ENCODE measurements around the gene WNT7B.

WNT7B gene

DNA sequence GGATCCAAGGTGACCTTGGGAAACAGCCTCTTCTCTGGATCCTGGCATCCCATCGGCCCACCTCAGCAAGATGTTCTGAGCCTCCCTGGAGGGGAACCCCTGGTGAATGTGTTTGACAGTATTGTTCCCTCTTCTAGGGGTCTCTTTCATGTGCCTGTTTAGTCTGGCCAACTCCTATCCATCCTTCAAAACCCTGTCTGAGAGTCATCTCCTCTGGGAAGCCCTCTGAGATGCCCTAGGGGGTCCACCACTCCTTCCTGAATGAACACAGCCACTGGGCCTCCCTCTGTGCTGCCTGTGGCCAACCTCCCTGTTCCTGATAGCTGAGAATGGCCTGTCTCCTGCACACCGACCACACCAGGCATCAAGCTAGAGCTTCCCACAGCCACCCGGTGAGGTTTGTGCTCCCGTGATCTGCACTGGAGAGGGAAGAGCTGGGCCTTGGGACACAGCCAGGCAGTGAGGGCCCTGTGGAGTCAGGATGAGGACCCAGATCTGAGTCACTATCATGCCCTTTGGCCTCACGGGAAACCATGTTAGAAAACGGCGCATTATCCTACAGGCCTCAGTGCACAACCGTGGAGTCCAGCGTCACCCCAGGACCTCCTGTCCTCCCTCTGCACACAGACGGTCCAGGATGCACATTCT is 8.8 kb downstream of the WNT7B start:
- no peaks in the 10 kb centered on the region for H3K36me3 ChIP-seq (ENCODE audit: insufficient read depth, insufficient read length, low read length)
- H3K4me1 ChIP-seq (ENCODE audit: insufficient read depth, insufficient read length): peaks cover 11% of the 10 kb centered on the region
- TF ChIP-seq ZNF274 (IDR thresholded peaks at IDR 0.05; ENCODE audit: low read depth, low read length): no peak
- TF ChIP-seq YY1 (IDR thresholded peaks at IDR 0.05; ENCODE audit: insufficient read depth, insufficient read length): no peak
- no peak for TF ChIP-seq SUZ12 (IDR thresholded peaks at IDR 0.05; ENCODE audit: extremely low read depth, insufficient read depth, insufficient read length)
- H3K9ac ChIP-seq (ENCODE audit: insufficient read length, low read depth): no peak overlapping the region
- DNase-seq (ENCODE audit: low read depth, low spot score): no peak
- H3K9me3 ChIP-seq (ENCODE audit: insufficient read depth, low read length): peaks cover 8% of the 10 kb centered on the region; the same call in 1 of the 2 replicates
- no peak overlapping the region for H3K4me3 ChIP-seq (ENCODE audit: insufficient read length, low read depth)
- H3K27me3 ChIP-seq (ENCODE audit: insufficient read depth, insufficient read length): peaks cover 27% of the 10 kb centered on the region

DNA sequence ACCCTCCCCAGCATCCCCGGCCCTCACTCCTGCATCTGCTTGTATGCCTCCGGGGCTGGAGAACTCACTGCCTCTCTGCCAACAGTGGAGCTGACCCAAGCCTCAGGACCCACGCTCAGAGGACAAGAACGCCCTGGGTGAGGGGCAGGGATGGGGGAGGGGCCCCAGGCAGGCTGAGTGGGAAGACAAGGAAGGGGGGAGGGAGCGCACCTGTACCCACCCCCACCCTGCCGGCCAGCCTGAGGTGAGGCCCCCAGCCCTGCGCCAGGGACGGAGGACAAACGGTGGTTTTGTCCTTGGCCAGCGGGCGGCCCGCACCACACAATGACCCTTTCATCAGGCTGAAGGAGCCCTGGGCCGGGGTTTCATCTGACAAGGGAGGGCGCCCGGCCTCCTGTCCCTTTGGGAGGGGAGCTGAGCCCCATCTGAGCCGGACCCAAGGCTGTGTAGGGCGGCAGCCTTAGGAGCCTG is 10.0 kb downstream of the WNT7B start:
- H3K9me3 ChIP-seq (ENCODE audit: insufficient read depth, low read length): no peaks in the 10 kb centered on the region
- H3K4me3 ChIP-seq (ENCODE audit: insufficient read length, low read depth): no peak overlapping the region
- no peak overlapping the region for H3K9ac ChIP-seq (ENCODE audit: insufficient read length, low read depth)
- no peak for DNase-seq (ENCODE audit: low read depth, low spot score)
- no peak for TF ChIP-seq ZNF274 (IDR thresholded peaks at IDR 0.05; ENCODE audit: low read depth, low read length)
- no peak for TF ChIP-seq SUZ12 (IDR thresholded peaks at IDR 0.05; ENCODE audit: extremely low read depth, insufficient read depth, insufficient read length)
- no peak for TF ChIP-seq YY1 (IDR thresholded peaks at IDR 0.05; ENCODE audit: insufficient read depth, insufficient read length)
- no peaks in the 10 kb centered on the region for H3K36me3 ChIP-seq (ENCODE audit: insufficient read depth, insufficient read length, low read length)
- peaks cover 16% of the 10 kb centered on the region for H3K4me1 ChIP-seq (ENCODE audit: insufficient read depth, insufficient read length)
- H3K27me3 ChIP-seq (ENCODE audit: insufficient read depth, insufficient read length): peaks cover 15% of the 10 kb centered on the region

DNA sequence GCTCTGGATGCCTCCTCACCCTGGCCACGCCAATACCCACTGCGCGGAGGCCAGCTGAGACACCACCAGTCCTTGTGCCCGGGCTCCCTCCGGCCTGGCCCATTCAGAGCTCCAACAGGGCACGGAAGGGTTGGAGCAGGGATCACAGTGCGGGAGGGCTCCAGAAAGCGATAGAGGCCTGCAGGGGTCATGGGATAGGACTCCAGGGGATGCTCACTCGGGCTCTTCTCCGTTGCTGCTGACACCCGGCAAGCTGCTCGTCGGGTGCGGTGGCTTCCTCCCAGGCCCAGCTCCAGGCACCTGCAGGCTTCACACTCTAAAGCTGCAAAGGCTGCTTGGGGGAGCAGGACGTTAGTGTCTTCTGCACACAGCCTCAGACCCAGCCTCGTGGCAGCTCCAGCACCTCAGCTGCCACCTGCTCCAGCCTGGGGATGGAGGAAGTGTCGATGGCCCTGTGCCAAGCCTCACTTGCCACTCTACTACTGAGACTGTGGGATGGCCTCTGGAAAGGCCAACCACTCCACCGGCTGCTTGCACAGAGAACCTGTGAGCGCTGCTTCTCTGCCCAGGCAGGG is 10.6 kb downstream of the WNT7B start:
- H3K4me1 ChIP-seq (ENCODE audit: insufficient read depth, insufficient read length): peaks cover 13% of the 10 kb centered on the region
- DNase-seq (ENCODE audit: low read depth, low spot score): no peak
- H3K9me3 ChIP-seq (ENCODE audit: insufficient read depth, low read length): no peaks in the 10 kb centered on the region
- TF ChIP-seq SUZ12 (IDR thresholded peaks at IDR 0.05; ENCODE audit: extremely low read depth, insufficient read depth, insufficient read length): no peak
- no peak for TF ChIP-seq YY1 (IDR thresholded peaks at IDR 0.05; ENCODE audit: insufficient read depth, insufficient read length)
- no peak for TF ChIP-seq ZNF274 (IDR thresholded peaks at IDR 0.05; ENCODE audit: low read depth, low read length)
- H3K36me3 ChIP-seq (ENCODE audit: insufficient read depth, insufficient read length, low read length): no peaks in the 10 kb centered on the region
- H3K4me3 ChIP-seq (ENCODE audit: insufficient read length, low read depth): no peak overlapping the region
- no peak overlapping the region for H3K9ac ChIP-seq (ENCODE audit: insufficient read length, low read depth)
- H3K27me3 ChIP-seq (ENCODE audit: insufficient read depth, insufficient read length): peaks cover 10% of the 10 kb centered on the region

DNA sequence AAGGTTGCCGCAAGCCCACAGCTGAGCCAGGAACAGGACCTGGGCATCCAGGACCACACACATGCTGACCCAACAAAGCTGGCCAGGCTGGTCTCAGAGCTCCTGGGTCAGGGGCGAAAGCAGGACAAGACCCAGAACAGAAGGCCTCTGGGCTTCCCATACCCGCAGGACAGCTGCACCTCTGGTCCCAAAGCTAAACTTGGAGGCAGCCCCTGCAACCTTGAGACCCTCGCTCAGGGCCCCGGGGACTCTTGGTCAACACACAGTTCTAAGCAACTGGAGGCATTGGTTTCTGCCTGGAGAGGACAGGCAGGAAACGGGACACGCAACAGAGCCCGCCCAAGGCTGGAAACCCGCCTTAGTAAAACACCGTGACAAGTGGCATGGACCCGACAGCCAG is 11.4 kb downstream of the WNT7B start:
- TF ChIP-seq SUZ12 (IDR thresholded peaks at IDR 0.05; ENCODE audit: extremely low read depth, insufficient read depth, insufficient read length) (no peak), YY1 (IDR thresholded peaks at IDR 0.05; ENCODE audit: insufficient read depth, insufficient read length) (no peak), ZNF274 (IDR thresholded peaks at IDR 0.05; ENCODE audit: low read depth, low read length) (no peak)
- H3K9ac ChIP-seq (ENCODE audit: insufficient read length, low read depth): no peak overlapping the region
- peaks cover 6% of the 10 kb centered on the region for H3K27me3 ChIP-seq (ENCODE audit: insufficient read depth, insufficient read length)
- peaks cover 13% of the 10 kb centered on the region for H3K4me1 ChIP-seq (ENCODE audit: insufficient read depth, insufficient read length)
- no peak for DNase-seq (ENCODE audit: low read depth, low spot score)
- H3K4me3 ChIP-seq (ENCODE audit: insufficient read length, low read depth): no peak overlapping the region
- no peaks in the 10 kb centered on the region for H3K36me3 ChIP-seq (ENCODE audit: insufficient read depth, insufficient read length, low read length)
- H3K9me3 ChIP-seq (ENCODE audit: insufficient read depth, low read length): no peaks in the 10 kb centered on the region

DNA sequence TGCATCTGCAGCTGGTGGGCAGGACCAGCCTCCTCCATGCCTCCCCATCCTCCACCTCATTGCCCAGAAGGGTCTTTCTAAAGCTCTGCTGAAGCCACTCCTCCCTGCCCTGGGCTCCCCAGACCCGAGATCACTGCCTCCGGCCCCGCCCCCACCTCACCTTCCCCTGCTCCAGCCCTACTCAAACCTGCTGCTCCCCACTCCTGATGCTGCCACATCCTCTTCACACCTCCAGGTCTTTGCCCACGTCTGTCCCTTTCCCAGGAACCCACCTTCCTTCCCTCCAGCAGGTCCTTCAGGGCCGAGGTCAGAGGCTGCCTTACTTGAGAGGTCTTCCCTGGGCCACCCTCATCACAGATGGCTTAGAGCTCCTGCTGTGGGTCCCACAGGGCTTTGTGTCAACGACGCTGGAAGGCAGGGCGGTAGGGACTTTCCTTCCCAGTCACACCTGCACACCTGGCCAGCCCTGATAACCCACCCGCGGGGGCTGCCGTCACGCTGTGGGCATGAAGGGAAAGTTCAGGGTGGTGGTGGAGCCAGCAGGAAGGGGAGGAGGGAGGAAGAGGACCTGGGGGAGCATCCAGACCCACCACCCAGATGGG is 11.9 kb downstream of the WNT7B start:
- TF ChIP-seq SUZ12 (IDR thresholded peaks at IDR 0.05; ENCODE audit: extremely low read depth, insufficient read depth, insufficient read length) (no peak), YY1 (IDR thresholded peaks at IDR 0.05; ENCODE audit: insufficient read depth, insufficient read length) (no peak), ZNF274 (IDR thresholded peaks at IDR 0.05; ENCODE audit: low read depth, low read length) (no peak)
- no peak for DNase-seq (ENCODE audit: low read depth, low spot score)
- H3K4me1 ChIP-seq (ENCODE audit: insufficient read depth, insufficient read length): peaks cover 14% of the 10 kb centered on the region
- H3K9ac ChIP-seq (ENCODE audit: insufficient read length, low read depth): no peak overlapping the region
- peaks cover under 1% of the 10 kb centered on the region for H3K27me3 ChIP-seq (ENCODE audit: insufficient read depth, insufficient read length)
- H3K36me3 ChIP-seq (ENCODE audit: insufficient read depth, insufficient read length, low read length): no peaks in the 10 kb centered on the region
- H3K4me3 ChIP-seq (ENCODE audit: insufficient read length, low read depth): no peak overlapping the region
- no peaks in the 10 kb centered on the region for H3K9me3 ChIP-seq (ENCODE audit: insufficient read depth, low read length)

DNA sequence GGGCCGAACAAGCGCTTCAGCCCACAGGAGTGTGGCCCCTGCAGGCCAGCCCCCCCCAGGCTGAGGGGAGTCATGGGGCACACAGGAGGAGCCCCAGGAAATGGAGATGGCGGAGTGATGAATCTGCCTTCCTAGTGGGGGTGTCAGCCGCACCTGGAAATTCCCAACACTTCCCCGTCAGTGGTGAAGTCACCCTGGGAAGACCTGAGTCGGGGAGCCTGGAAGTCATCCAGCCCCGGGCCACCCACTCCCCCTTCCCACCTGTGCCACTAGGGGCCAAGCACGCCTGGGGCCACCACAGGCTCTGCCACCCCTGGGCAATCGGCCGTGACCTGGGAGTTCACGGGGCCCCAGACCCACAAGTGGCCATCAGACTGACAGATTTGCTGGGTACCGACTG is 12.6 kb downstream of the WNT7B start:
- H3K27me3 ChIP-seq (ENCODE audit: insufficient read depth, insufficient read length): no peaks in the 10 kb centered on the region
- H3K9ac ChIP-seq (ENCODE audit: insufficient read length, low read depth): no peak overlapping the region
- H3K4me3 ChIP-seq (ENCODE audit: insufficient read length, low read depth): no peak overlapping the region
- H3K9me3 ChIP-seq (ENCODE audit: insufficient read depth, low read length): no peaks in the 10 kb centered on the region
- peaks cover 14% of the 10 kb centered on the region for H3K4me1 ChIP-seq (ENCODE audit: insufficient read depth, insufficient read length)
- no peaks in the 10 kb centered on the region for H3K36me3 ChIP-seq (ENCODE audit: insufficient read depth, insufficient read length, low read length)
- TF ChIP-seq YY1 (IDR thresholded peaks at IDR 0.05; ENCODE audit: insufficient read depth, insufficient read length): no peak
- no peak for DNase-seq (ENCODE audit: low read depth, low spot score)

DNA sequence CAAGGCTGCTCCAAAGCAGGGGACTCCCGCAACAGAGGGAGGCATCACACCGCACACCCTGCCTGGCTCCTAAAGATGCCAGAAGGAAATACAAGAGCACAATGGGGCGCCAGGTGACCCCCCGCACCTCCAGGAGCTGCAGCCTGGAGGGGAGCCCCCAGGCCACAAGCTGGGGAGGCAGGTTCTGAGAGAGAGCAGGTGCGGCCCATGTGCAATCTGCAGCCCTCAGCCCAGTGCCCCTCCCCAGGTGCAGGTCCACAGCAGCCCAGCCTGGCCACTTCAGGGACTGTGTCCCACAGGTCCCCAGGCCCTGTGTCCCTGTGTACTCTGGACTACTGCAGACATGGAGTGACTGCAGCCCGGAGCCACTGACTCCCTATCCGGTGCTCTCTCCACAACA is 13.1 kb downstream of the WNT7B start:
- Histone ChIP-seq H3K27me3 (ENCODE audit: insufficient read depth, insufficient read length) (no peaks in the 10 kb centered on the region), H3K9me3 (ENCODE audit: insufficient read depth, low read length) (no peaks in the 10 kb centered on the region), H3K9ac (ENCODE audit: insufficient read length, low read depth) (no peak overlapping the region), H3K4me3 (ENCODE audit: insufficient read length, low read depth) (no peak overlapping the region), H3K36me3 (ENCODE audit: insufficient read depth, insufficient read length, low read length) (no peaks in the 10 kb centered on the region), H3K4me1 (ENCODE audit: insufficient read depth, insufficient read length) (peaks cover 13% of the 10 kb centered on the region)
- no peak for TF ChIP-seq ZNF274 (IDR thresholded peaks at IDR 0.05; ENCODE audit: low read depth, low read length)
- TF ChIP-seq YY1 (IDR thresholded peaks at IDR 0.05; ENCODE audit: insufficient read depth, insufficient read length): no peak
- no peak for TF ChIP-seq SUZ12 (IDR thresholded peaks at IDR 0.05; ENCODE audit: extremely low read depth, insufficient read depth, insufficient read length)
- DNase-seq (ENCODE audit: low read depth, low spot score): no peak

All from NT2/D1 (cell line).